Measurements from ENCODE around the gene DTX4. TPM values are rescaled to one million over a fixed set of nuclear protein-coding genes. Genes with fewer than 3 reads are reported as not detected.

DTX4 gene
- total RNA-seq, 1 donor from 2014 or later = 43.1 TPM

DNA sequence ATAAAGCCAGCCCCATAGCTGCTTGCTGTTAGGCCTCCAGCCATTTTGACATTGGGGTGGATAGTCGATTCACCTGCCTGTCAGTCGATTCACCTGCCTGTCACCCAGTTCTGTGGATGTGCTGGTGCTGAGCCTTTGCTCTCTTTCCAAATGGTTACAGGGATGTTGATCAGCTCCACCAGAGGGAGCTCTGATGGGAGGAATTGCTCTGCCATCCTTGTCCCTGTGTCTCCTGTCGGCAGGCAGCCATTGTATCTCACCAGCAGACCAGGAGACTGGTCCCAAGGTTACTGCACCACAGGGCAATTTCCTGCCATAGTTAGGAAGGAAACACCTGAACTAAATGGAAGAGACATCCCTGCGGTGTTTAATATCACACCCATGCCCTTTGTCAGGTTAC is 34.7 kb downstream of the DTX4 start:
- Histone ChIP-seq H3K36me3 (peaks cover 40% of the 10 kb centered on the region), H3K4me3 (no peak overlapping the region), H3K9me3 (no peaks in the 10 kb centered on the region), H3K4me1 (peaks cover 12% of the 10 kb centered on the region), H3K27ac (no peak overlapping the region), H3K27me3 (no peaks in the 10 kb centered on the region)
- intact Hi-C loops (cut with DNase I) = no loop called here
- peak; percentile 79 for ATAC-seq
- no peak for DNase-seq
- TF ChIP-seq, protein P1, sequence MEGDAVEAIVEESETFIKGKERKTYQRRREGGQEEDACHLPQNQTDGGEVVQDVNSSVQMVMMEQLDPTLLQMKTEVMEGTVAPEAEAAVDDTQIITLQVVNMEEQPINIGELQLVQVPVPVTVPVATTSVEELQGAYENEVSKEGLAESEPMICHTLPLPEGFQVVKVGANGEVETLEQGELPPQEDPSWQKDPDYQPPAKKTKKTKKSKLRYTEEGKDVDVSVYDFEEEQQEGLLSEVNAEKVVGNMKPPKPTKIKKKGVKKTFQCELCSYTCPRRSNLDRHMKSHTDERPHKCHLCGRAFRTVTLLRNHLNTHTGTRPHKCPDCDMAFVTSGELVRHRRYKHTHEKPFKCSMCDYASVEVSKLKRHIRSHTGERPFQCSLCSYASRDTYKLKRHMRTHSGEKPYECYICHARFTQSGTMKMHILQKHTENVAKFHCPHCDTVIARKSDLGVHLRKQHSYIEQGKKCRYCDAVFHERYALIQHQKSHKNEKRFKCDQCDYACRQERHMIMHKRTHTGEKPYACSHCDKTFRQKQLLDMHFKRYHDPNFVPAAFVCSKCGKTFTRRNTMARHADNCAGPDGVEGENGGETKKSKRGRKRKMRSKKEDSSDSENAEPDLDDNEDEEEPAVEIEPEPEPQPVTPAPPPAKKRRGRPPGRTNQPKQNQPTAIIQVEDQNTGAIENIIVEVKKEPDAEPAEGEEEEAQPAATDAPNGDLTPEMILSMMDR (IDR thresholded peaks at IDR 0.05) = peak; percentile 67

GRCh38 chr11:59207988-59208451 is 36.1 kb downstream of the DTX4 start:
- Histone ChIP-seq H3K9me3 (no peaks in the 10 kb centered on the region), H3K4me1 (peaks cover 12% of the 10 kb centered on the region), H3K27me3 (no peaks in the 10 kb centered on the region), H3K27ac (no peak overlapping the region), H3K4me3 (peak overlapping the region; percentile 15), H3K36me3 (peaks cover 28% of the 10 kb centered on the region)
- DNase-seq (no peak), ATAC-seq (peak; percentile 69)
- TF ChIP-seq, protein P1 (IDR thresholded peaks at IDR 0.05) = peak; percentile 76
- intact Hi-C loops (cut with DNase I) = no loop called here

DNA sequence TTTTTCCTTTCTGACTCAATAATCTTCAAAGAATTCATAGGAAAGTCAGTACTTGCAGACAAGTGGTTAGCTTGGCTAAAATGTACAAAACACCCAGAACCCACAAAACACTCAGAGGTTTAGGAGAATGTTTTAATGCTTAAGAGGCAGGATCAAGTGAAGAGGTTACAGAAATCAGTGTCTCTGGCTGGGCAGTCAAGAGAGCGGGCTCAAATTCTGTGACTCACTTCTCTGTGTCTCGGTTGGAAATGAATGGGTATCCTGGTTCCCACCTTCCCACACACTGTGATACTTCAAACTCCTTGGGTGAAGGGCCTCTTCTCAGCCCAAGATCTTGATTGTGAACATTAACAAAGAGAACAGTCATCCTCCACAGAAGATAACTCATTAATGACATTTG is 37.0 kb downstream of the DTX4 start:
- H3K27ac ChIP-seq = no peak overlapping the region
- ATAC-seq = no peak
- intact Hi-C loops (cut with DNase I) = no loop called here
- TF ChIP-seq, protein P1 (IDR thresholded peaks at IDR 0.05) = no peak
- no peaks in the 10 kb centered on the region for H3K9me3 ChIP-seq
- peaks cover 21% of the 10 kb centered on the region for H3K36me3 ChIP-seq
- peak overlapping the region; percentile 15 for H3K4me3 ChIP-seq
- H3K4me1 ChIP-seq = peaks cover 12% of the 10 kb centered on the region
- DNase-seq = no peak
- H3K27me3 ChIP-seq = no peaks in the 10 kb centered on the region

DNA sequence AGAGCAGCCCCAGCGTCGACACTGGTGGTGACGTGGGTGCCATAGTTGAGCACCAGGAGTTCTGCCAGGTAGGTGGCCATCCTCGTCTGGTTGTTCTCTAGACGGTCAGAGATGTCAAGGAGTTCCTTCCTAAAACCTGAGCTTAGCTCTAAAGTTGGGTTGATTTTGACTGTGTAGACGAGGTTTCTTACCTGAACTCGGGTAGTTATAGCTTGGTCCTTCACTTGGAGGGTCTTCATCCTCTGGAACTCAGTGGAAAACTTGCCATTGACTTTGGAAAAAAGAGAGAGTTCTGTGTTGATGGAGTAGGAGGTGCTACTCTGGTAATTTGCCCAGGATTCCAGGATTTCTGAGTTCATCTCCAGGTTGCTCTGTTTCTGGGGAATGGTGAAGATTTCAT is 40.3 kb downstream of the DTX4 start:
- Histone ChIP-seq H3K27me3 (no peaks in the 10 kb centered on the region), H3K36me3 (no peaks in the 10 kb centered on the region), H3K9me3 (no peaks in the 10 kb centered on the region), H3K4me3 (peak overlapping the region; percentile 24), H3K27ac (peak overlapping the region; percentile 15), H3K4me1 (peaks cover 18% of the 10 kb centered on the region)
- no peak for DNase-seq
- intact Hi-C loops (cut with DNase I) = no loop called here
- TF ChIP-seq, protein P1 (IDR thresholded peaks at IDR 0.05) = no peak
- no peak for ATAC-seq

- Histone ChIP-seq H3K27ac (peak within 1 kb of the TSS; percentile 15), H3K9me3 (no peaks in the 10 kb centered on the region), H3K27me3 (no peaks in the 10 kb centered on the region), H3K4me1 (peaks cover 17% of the 10 kb centered on the region), H3K36me3 (no peaks in the 10 kb centered on the region), H3K4me3 (peak within 1 kb of the TSS; percentile 24)
- TF ChIP-seq, protein P1 (IDR thresholded peaks at IDR 0.05) = no peak
- intact Hi-C loops (cut with DNase I) = no loop called here
- ATAC-seq = peak; percentile 52
- DNase-seq = no peak
These were observed 41.1 kb downstream of the DTX4 start, which contains the start of gene MPEG1 for GRCh38 chr11:59212744-59213631. MPEG1 (minus strand) TSS chr11:59212927; CDS start chr11:59212865, 62 bp downstream.

Measured in upper lobe of right lung (tissue), 1 donor.